Colonic mucosa (tissue), 4 donors: ENCODE data around the gene SUDS3. TPM values are rescaled to one million over a fixed set of nuclear protein-coding genes. Genes with fewer than 3 reads are reported as not detected.

Experiments used
- DNase-seq: peaks from one replicate; pipeline ENCODE4 v3.0.0-alpha.2; 2020
- H3K27ac ChIP-seq: fragments of 200-600 bp; one replicate; pipeline ENCODE4 v1.8.0; 2021
- H3K27me3 ChIP-seq: fragments of 200-600 bp; one replicate; pipeline ENCODE4 v1.8.0; 2021
- H3K36me3 ChIP-seq: fragments of 200-600 bp; one replicate; pipeline ENCODE4 v1.8.0; 2021
- H3K4me1 ChIP-seq: fragments of 200-600 bp; one replicate; pipeline ENCODE4 v1.8.0; 2021; ENCODE audit warnings: mild to moderate bottlenecking
- H3K4me3 ChIP-seq: fragments of 200-600 bp; one replicate; pipeline ENCODE4 v1.8.0; 2021
- H3K9ac ChIP-seq, 2 donors: one replicate each; pipeline ENCODE4 v1.7.0; 2013; ENCODE audit warnings: control low read depth in 2 of 2, low read depth in 2 of 2, low read length in 2 of 2
- H3K9me3 ChIP-seq: fragments of 200-600 bp; one replicate; pipeline ENCODE4 v1.8.0; 2021
- intact Hi-C: fragments of 100-400 bp; cut with DNase I; formaldehyde crosslinking; loops from one replicate; pipeline ENCODE4 v1.14.1; 2022
- total RNA-seq, 2 donors: library from RNA; stranded (reverse); fragmentation: NEBNext Ultra II Directional in 1 of 2; extraction: Animal tissue kit (Norgen Biotek cat#: 25700) in 1 of 2; gene quantifications; one replicate each; pipeline ENCODE4 v1.2.1, GENCODE V29; 2021
- TF ChIP-seq, protein P1 (sequence below): fragments of 200-600 bp; IDR thresholded peaks from one replicate; pipeline ENCODE4 v1.8.0; 2022; ENCODE audit warnings: antibody characterized with exemption, mild to moderate bottlenecking
- donor health status: healthy.
- donor health status: DM: no; HTN: no; CAD: no.
- donor health status: DM: no; HTN: no; CAD: no.

SUDS3 gene
- total RNA-seq, 2 donors from 2014 or later, result 42.0 to 51.8 TPM

DNA sequence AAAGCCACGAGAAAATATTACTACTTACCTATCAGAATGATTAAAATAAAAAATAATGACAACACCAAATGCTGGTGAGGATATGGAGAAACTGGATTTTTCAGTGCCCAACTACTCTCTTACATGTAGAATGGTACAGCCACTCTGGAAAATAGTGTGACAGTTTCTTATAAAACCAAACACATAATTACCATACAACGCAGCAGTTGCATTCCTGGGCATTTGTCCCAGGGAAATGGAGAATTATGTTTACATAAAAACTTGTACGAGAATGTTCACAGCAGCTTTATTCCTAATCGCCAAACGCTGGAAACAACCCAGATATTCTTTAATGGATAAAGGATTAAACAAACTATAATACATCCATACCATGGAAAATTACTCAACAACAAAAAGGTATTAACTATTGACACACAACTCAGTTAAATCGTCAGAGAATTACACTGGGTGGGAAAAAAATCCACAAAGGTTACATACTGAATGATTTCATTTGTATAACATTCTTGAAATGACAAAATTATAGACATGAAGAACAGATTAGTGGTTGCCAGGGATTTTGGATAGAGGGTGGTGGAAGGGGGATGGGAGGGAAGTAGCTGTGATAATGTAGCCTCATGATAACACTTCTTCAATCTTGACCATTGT is 39.0 kb upstream of the SUDS3 start:
- no peak overlapping the region for H3K4me3 ChIP-seq
- no peaks in the 10 kb centered on the region for H3K4me1 ChIP-seq
- no peaks in the 10 kb centered on the region for H3K36me3 ChIP-seq
- H3K9ac ChIP-seq, result no peak overlapping the region
- no peaks in the 10 kb centered on the region for H3K27me3 ChIP-seq
- H3K9me3 ChIP-seq, result no peaks in the 10 kb centered on the region
- DNase-seq, result no peak
- H3K27ac ChIP-seq, result no peak overlapping the region
- TF ChIP-seq, protein P1, sequence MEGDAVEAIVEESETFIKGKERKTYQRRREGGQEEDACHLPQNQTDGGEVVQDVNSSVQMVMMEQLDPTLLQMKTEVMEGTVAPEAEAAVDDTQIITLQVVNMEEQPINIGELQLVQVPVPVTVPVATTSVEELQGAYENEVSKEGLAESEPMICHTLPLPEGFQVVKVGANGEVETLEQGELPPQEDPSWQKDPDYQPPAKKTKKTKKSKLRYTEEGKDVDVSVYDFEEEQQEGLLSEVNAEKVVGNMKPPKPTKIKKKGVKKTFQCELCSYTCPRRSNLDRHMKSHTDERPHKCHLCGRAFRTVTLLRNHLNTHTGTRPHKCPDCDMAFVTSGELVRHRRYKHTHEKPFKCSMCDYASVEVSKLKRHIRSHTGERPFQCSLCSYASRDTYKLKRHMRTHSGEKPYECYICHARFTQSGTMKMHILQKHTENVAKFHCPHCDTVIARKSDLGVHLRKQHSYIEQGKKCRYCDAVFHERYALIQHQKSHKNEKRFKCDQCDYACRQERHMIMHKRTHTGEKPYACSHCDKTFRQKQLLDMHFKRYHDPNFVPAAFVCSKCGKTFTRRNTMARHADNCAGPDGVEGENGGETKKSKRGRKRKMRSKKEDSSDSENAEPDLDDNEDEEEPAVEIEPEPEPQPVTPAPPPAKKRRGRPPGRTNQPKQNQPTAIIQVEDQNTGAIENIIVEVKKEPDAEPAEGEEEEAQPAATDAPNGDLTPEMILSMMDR, result no peak
- intact Hi-C loops, result no loop called here

DNA sequence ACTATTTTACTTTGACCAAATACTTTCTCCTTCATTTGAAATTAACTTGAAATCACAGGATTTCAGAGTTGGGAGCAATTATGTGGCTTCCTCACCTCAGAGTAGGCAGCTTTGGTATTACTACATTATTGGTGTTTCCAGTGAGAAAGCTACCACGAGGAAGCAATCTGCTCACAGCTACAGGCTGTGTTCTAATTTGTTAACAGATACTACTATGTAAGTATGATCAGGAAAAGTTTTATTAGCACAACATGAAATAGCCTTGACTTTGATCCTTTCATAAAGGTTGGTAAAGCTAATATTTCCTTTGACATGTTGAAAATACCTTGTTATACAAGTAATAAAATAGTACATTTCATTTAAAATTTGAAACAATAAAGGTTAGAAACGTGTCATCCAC is 34.3 kb upstream of the SUDS3 start:
- Histone ChIP-seq H3K36me3 (no peaks in the 10 kb centered on the region), H3K4me3 (no peak overlapping the region), H3K9me3 (no peaks in the 10 kb centered on the region), H3K27me3 (no peaks in the 10 kb centered on the region), H3K4me1 (no peaks in the 10 kb centered on the region), H3K27ac (no peak overlapping the region), H3K9ac (no peak overlapping the region)
- no peak for DNase-seq
- TF ChIP-seq, protein P1, result no peak
- intact Hi-C loops, result no loop called here

DNA sequence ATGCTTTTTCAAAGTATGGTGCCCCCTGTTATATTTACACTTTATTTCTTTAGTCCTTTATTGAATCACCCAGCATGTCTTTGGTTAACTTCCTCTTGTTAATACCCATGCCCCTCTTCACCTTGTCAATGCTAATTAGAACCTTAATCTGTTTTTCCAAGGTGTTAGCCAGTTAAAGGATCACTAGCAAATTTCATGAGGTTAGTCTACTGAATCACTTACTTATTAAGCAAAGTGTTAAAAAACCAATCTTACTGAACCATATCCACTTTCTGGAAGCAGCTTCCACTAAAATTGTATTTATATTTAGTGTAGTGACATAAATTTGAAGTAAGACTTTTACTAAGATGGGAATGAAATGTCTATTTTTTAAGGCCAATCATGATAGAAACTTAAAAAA is 31.5 kb upstream of the SUDS3 start:
- Histone ChIP-seq H3K9ac (no peak overlapping the region), H3K27me3 (no peaks in the 10 kb centered on the region), H3K27ac (no peak overlapping the region), H3K36me3 (no peaks in the 10 kb centered on the region), H3K4me3 (no peak overlapping the region), H3K9me3 (no peaks in the 10 kb centered on the region), H3K4me1 (no peaks in the 10 kb centered on the region)
- intact Hi-C loops, result no loop called here
- no peak for DNase-seq
- TF ChIP-seq, protein P1, result no peak

DNA sequence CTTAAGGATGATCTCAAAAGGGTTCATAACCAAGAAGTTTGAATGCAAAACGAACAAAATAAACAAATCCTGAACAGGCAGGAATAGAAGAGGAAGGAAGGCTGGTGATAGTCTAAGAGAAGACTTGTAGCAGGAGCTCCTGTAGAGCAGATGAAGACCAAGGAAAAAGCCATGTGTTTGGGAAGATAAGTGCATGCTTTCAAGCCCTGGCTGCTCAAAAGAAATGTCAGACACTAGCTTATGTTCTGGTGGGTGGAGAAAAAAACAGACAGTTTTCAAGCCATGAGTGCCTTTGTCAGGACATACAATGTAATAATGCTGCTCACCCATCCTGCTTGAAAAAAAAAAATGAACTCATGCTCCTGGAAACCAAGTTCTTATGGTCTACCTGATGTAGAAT is 31.0 kb upstream of the SUDS3 start:
- Histone ChIP-seq H3K27me3 (no peaks in the 10 kb centered on the region), H3K9me3 (no peaks in the 10 kb centered on the region), H3K36me3 (no peaks in the 10 kb centered on the region), H3K4me1 (no peaks in the 10 kb centered on the region), H3K9ac (no peak overlapping the region), H3K4me3 (no peak overlapping the region), H3K27ac (no peak overlapping the region)
- intact Hi-C loops, result no loop called here
- TF ChIP-seq, protein P1, result no peak
- no peak for DNase-seq

DNA sequence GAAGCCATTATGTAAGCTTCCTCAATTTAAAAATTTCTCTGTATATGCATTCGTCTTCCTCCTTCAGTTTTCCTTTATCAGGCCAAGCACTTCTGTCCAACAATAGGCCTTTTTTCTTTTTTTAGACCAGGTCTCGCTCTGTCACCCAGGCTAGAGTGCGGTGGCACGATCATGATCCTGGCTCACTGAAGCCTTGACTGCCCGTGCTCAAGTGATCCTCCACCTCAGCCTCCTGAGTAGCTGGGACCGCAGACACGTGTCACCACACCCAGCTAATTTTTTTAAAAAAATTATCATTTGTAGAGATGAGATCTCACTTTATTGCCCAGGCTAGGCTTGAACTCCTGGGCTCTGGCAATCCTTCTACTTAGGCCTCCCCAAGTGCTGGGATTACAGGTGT is 29.5 kb upstream of the SUDS3 start:
- H3K36me3 ChIP-seq, result no peaks in the 10 kb centered on the region
- intact Hi-C loops, result no loop called here
- no peaks in the 10 kb centered on the region for H3K9me3 ChIP-seq
- no peaks in the 10 kb centered on the region for H3K27me3 ChIP-seq
- no peak for DNase-seq
- H3K27ac ChIP-seq, result no peak overlapping the region
- TF ChIP-seq, protein P1, result no peak
- no peaks in the 10 kb centered on the region for H3K4me1 ChIP-seq
- no peak overlapping the region for H3K9ac ChIP-seq
- no peak overlapping the region for H3K4me3 ChIP-seq
